ENCODE results near the gene CNKSR1.

CNKSR1 gene

DNA sequence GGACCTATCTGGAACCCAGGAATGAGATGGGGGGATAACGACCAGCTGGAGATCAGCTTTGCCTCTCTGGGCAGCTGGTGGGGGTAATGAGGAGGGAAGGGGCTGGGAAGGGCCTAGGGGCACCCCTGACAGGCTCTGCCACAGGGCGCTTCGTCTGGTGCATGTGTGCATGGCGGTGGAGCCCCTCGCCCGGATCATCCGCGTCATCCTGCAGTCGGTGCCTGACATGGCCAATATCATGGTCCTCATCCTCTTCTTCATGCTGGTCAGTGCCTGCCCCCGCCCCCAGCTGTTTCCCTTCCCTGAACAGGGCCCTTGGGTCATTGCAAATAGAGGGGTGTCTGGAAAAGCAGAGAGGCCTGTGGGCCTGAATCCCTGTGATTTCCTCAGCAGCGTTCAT lies 20.5 kb downstream of the CNKSR1 start:
- no peak overlapping the region for H3K4me3 ChIP-seq (ENCODE audit: low read depth, low read length)
- TF ChIP-seq, protein P1, sequence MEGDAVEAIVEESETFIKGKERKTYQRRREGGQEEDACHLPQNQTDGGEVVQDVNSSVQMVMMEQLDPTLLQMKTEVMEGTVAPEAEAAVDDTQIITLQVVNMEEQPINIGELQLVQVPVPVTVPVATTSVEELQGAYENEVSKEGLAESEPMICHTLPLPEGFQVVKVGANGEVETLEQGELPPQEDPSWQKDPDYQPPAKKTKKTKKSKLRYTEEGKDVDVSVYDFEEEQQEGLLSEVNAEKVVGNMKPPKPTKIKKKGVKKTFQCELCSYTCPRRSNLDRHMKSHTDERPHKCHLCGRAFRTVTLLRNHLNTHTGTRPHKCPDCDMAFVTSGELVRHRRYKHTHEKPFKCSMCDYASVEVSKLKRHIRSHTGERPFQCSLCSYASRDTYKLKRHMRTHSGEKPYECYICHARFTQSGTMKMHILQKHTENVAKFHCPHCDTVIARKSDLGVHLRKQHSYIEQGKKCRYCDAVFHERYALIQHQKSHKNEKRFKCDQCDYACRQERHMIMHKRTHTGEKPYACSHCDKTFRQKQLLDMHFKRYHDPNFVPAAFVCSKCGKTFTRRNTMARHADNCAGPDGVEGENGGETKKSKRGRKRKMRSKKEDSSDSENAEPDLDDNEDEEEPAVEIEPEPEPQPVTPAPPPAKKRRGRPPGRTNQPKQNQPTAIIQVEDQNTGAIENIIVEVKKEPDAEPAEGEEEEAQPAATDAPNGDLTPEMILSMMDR (IDR thresholded peaks at IDR 0.05; ENCODE audit: borderline replicate concordance, insufficient read depth, low read depth, low read length): no peak

GRCh38 chr1:26200413-26200812 lies 23.1 kb downstream of the CNKSR1 start:
- TF ChIP-seq, protein P1 (IDR thresholded peaks at IDR 0.05; ENCODE audit: borderline replicate concordance, insufficient read depth, low read depth, low read length): no peak
- no peak overlapping the region for H3K4me3 ChIP-seq (ENCODE audit: low read depth, low read length)

GRCh38 chr1:26203642-26204318 lies 26.5 kb downstream of the CNKSR1 start:
- H3K4me3 ChIP-seq (ENCODE audit: low read depth, low read length): no peak overlapping the region
- TF ChIP-seq, protein P1 (IDR thresholded peaks at IDR 0.05; ENCODE audit: borderline replicate concordance, insufficient read depth, low read depth, low read length): no peak

- TF ChIP-seq, protein P1 (IDR thresholded peaks at IDR 0.05; ENCODE audit: borderline replicate concordance, insufficient read depth, low read depth, low read length): no peak
These were observed 33.0 kb downstream of the CNKSR1 start for GRCh38 chr1:26210147-26210870.

DNA sequence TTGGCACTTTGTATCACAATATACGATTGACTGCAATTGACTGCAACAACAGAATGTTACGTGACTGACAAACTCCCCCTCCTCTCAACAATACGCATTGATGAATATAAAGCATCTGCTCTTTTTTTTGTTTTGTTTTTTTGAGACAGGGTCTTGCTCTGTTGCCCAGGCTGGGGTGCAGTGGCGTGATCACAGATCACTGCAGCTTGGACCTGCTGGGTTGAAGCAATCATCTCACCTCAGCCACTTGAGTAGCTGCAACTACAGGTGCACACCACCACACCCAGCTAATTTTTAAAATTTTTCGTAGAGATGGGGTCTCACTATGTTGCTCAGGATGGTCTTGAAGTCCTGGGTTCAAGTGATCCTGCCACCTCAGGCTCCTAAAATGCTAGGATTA lies 35.4 kb downstream of the CNKSR1 start:
- TF ChIP-seq, protein P1 (IDR thresholded peaks at IDR 0.05; ENCODE audit: borderline replicate concordance, insufficient read depth, low read depth, low read length): no peak
- no peak overlapping the region for H3K4me3 ChIP-seq (ENCODE audit: low read depth, low read length)

More at GRCh38 chr1:26210147-26210870, 33.0 kb downstream of the CNKSR1 start:
- H3K4me3 ChIP-seq (ENCODE audit: low read depth, low read length): no peak overlapping the region

- no peak overlapping the region for H3K4me3 ChIP-seq (ENCODE audit: low read depth, low read length)
- TF ChIP-seq, protein P1 (IDR thresholded peaks at IDR 0.05; ENCODE audit: borderline replicate concordance, insufficient read depth, low read depth, low read length): no peak
These were observed 36.1 kb downstream of the CNKSR1 start for GRCh38 chr1:26213335-26213905.

Measured in GM12875 (cell line).